GM12878 (cell line): ENCODE data around the gene HTRA3. TPM values are rescaled to one million over a fixed set of nuclear protein-coding genes. Genes with fewer than 3 reads are reported as not detected.

Source experiments
- ATAC-seq: fragments of 200-7000 bp; cut with Tn5 transposase; 3 replicates; pipeline ENCODE4 v1.9.1; 2020; ENCODE audit warnings: mild to moderate bottlenecking, moderate library complexity
- BruUV-seq: library from RNA; stranded (reverse); fragments of 400-500 nt; replicated peaks from 2 replicates; lab custom pipeline; 2021; lab: Mats Ljungman, UMichigan
- CTCF ChIA-PET: fragments of 300-600 bp; sonication (Branson Sonifier 250); formaldehyde crosslinking; extraction: SDS; loops from one replicate; lab custom pipeline; 2021; ENCODE audit warnings: inconsistent platforms; lab: Yijun Ruan, JAX
- POLR2A ChIA-PET: fragments of 350-600 bp; formaldehyde crosslinking; extraction: SDS; loops from one replicate; lab custom pipeline; 2021; ENCODE audit warnings: inconsistent platforms; lab: Charles Lee
- RAD21 ChIA-PET: fragments of 300-600 bp; sonication (Branson Sonifier 250); formaldehyde crosslinking; loops from one replicate; lab custom pipeline; 2023; ENCODE audit warnings: antibody characterized with exemption; ENCODE audit not compliant: unreplicated experiment; lab: Charles Lee
- SMC1A ChIA-PET: fragments of 300-600 bp; sonication (Branson Sonifier 250); formaldehyde crosslinking; loops from one replicate; lab custom pipeline; 2023; ENCODE audit not compliant: unreplicated experiment, uncharacterized antibody; lab: Charles Lee
- DNase-seq: peaks from one replicate; pipeline ENCODE4 v3.0.0-alpha.2; 2011; ENCODE audit warnings: low read depth, low spot score
- FAIRE-seq: peaks from 3 replicates; lab custom pipeline; 2011; peaks lifted over from hg19 to GRCh38; lab: Jason Lieb, UNC
- H2AFZ ChIP-seq: 2 replicates; pipeline ENCODE4 v1.6.0; 2011; ENCODE audit warnings: low read depth, low read length, control low read depth; ENCODE audit not compliant: control insufficient read depth
- H3K27ac ChIP-seq: 2 replicates; pipeline ENCODE4 v1.5.1; 2011; ENCODE audit warnings: control low read depth; ENCODE audit not compliant: control insufficient read depth, insufficient read depth
- H3K27me3 ChIP-seq, 2 experiments: replicated peaks in 1 of 2; 2 replicates each; pipeline versions ENCODE4 v1.6.0 to v1.6.1; 2011; ENCODE audit warnings: low read length in 1 of 2; ENCODE audit not compliant: control insufficient read depth in 2 of 2, insufficient read depth in 2 of 2
- H3K36me3 ChIP-seq, 2 experiments: 2 replicates each; pipeline ENCODE4 v1.5.1; 2011; ENCODE audit warnings: low read length in 1 of 2; ENCODE audit not compliant: control insufficient read depth in 2 of 2, insufficient read depth in 2 of 2
- H3K4me1 ChIP-seq: 2 replicates; pipeline ENCODE4 v1.6.1; 2011; ENCODE audit warnings: mild to moderate bottlenecking, low read length, moderate library complexity, mixed read lengths; ENCODE audit not compliant: control insufficient read depth, insufficient read depth
- H3K4me2 ChIP-seq: 2 replicates; pipeline ENCODE4 v1.6.0; 2011; ENCODE audit warnings: control low read depth; ENCODE audit not compliant: control insufficient read depth, insufficient read depth
- H3K4me3 ChIP-seq: fragments of 200-600 bp; sonication (generic); 2 replicates; pipeline ENCODE4 v1.5.1; 2016
- H3K79me2 ChIP-seq: 2 replicates; pipeline ENCODE4 v1.6.0; 2011; ENCODE audit warnings: low read length; ENCODE audit not compliant: control insufficient read depth, insufficient read depth
- H3K9ac ChIP-seq: 2 replicates; pipeline ENCODE4 v1.8.0; 2011; ENCODE audit warnings: low read length, control low read depth, mixed read lengths; ENCODE audit not compliant: control insufficient read depth, insufficient read depth
- H3K9me3 ChIP-seq: replicated peaks from 3 replicates; pipeline ENCODE4 v1.5.1; 2011; ENCODE audit warnings: mild to moderate bottlenecking, low read length; ENCODE audit not compliant: control insufficient read depth, insufficient read depth
- H4K20me1 ChIP-seq: 2 replicates; pipeline ENCODE4 v1.6.0; 2011; ENCODE audit not compliant: control insufficient read depth, insufficient read depth
- ATF7 ChIP-seq: fragments of 450-650 bp; IDR thresholded peaks from 2 replicates; pipeline ENCODE4 v1.6.1; 2016; ENCODE audit warnings: low read depth, mild to moderate bottlenecking
- BRCA1 ChIP-seq: IDR thresholded peaks from 2 replicates; pipeline ENCODE4 v1.6.1; 2011; ENCODE audit warnings: low read depth, low read length, improper control_type of control experiment
- CEBPB ChIP-seq, 2 experiments: fragments of 150-350 bp in 1 of 2; IDR thresholded peaks; 2 replicates each; pipeline ENCODE4 v1.6.1; 2012 to 2014; ENCODE audit warnings: low read depth in 2 of 2, low read length in 2 of 2, borderline replicate concordance in 1 of 2, inconsistent platforms in 1 of 2
- CREM ChIP-seq: IDR thresholded peaks from 2 replicates; pipeline ENCODE4 v1.6.1; 2014; ENCODE audit warnings: antibody characterized with exemption, low read depth
- ESRRA ChIP-seq: IDR thresholded peaks from 2 replicates; pipeline ENCODE4 v1.6.1; 2012; ENCODE audit warnings: mild to moderate bottlenecking, low read length, improper control_type of control experiment
- GATAD2B ChIP-seq: fragments of 450-650 bp; conservative IDR thresholded peaks from 2 replicates; pipeline ENCODE4 v1.6.1; 2017; ENCODE audit warnings: low read depth, mild to moderate bottlenecking, moderate library complexity
- MYC ChIP-seq: IDR thresholded peaks from 2 replicates; pipeline ENCODE4 v1.6.1; 2011; ENCODE audit warnings: mild to moderate bottlenecking, low read length, moderate library complexity, inconsistent platforms; ENCODE audit not compliant: insufficient read depth, insufficient replicate concordance, insufficient read length, severe bottlenecking
- SREBF1 ChIP-seq: IDR thresholded peaks from 2 replicates; pipeline ENCODE4 v1.6.1; 2012; ENCODE audit warnings: mild to moderate bottlenecking, low read length
- TBL1XR1 ChIP-seq: IDR thresholded peaks from 2 replicates; pipeline ENCODE4 v1.6.1; 2012; ENCODE audit warnings: low read depth, low read length, improper control_type of control experiment
- WGBS: methylation state at CpG from one replicate; pipeline ENCODE4 v1.1.6; 2016; ENCODE audit warnings: low lambda C conversion rate; ENCODE audit not compliant: insufficient replicate concordance, insufficient coverage; ENCODE audit errors: missing lambda C conversion rate; 5-methylcytosine and 5-hydroxymethylcytosine counted together
- in situ Hi-C: fragments of 300-500 bp; cut with MboI; formaldehyde crosslinking; loops from 9 replicates; pipeline ENCODE4 v1.14.3; 2018; ENCODE audit warnings: mixed read lengths
- intact Hi-C: fragments of 100-400 bp; cut with micrococcal nuclease; formaldehyde crosslinking; loops from one replicate; pipeline ENCODE4 v1.14.2; 2022; ENCODE audit not compliant: unreplicated experiment
- polyA plus RNA-seq, 11 experiments: library from polyadenylated mRNA; depleted of rRNA in 4 of 11; unstranded in 6 of 11; stranded (reverse) in 5 of 11; fragments of >200 nt; fragmentation: Nextera tagmentation in 4 of 11; fragmentation: Illumina TruSeq in 1 of 11; extraction: Ambion mirVana in 4 of 11; extraction: Trizol in 1 of 11; gene quantifications; 1 replicate in 1 of 11; 2 replicates in 10 of 11; pipeline versions ENCODE4 v1.2.1 to v1.2.3, GENCODE V29; 2011 to 2016; ENCODE audit warnings: inconsistent platforms in 2 of 11, missing spikeins in 2 of 11, low read depth in 1 of 11
- total RNA-seq, 4 experiments: library from RNA; depleted of rRNA in 3 of 4; stranded (reverse); fragments of >200 nt in 3 of 4; fragmentation: Illumina TruSeq in 1 of 4; extraction: Trizol in 1 of 4; gene quantifications; 2 replicates each; pipeline versions ENCODE4 v1.2.1 to v1.2.3, GENCODE V29; 2013 to 2021
- TF ChIP-seq, protein P1 (sequence below): IDR thresholded peaks from 2 replicates; pipeline ENCODE4 v1.6.1; 2011; ENCODE audit warnings: borderline replicate concordance, low read depth, mild to moderate bottlenecking, moderate library complexity, low read length; ENCODE audit not compliant: insufficient read depth, poor library complexity, severe bottlenecking
- TF ChIP-seq, protein P2 (sequence below): IDR thresholded peaks from 2 replicates; pipeline ENCODE4 v1.6.1; 2012; ENCODE audit warnings: low read depth, low read length, improper control_type of control experiment
- TF ChIP-seq, protein P3 (sequence below): fragments of 150-350 bp; IDR thresholded peaks from 2 replicates; pipeline ENCODE4 v1.6.1; 2014; ENCODE audit warnings: mild to moderate bottlenecking, low read depth, low read length

Gene HTRA3
- total and polyA plus RNA-seq, 10 of the 15 experiments (the other 5 are each of a cell fraction or from before 2014, with no cell fraction given) = 0.04 to 1.2 (median 0.08) TPM; not detected in 7

DNA sequence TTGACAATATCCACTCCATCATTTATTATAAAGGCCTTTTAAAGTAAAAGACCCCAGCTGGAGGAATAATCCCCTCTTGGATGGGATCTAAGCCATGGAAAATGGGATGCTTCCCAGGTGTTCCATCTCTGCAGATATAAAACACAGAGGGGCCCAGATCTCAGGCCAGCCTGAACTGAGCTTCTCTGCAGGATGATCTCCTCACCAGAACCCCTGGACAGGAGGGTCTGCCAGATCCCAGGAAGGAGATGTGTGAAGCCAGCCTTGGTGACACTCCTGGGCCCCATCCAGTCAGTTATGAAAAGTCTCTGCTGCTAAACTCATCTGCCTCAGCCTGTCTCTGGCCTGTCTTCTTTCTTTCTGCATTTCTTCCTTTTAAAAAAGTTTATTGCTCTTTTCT lies 56.7 kb downstream of the HTRA3 start (continued):
- TF ChIP-seq CREM (no peak), MYC (no peak), ATF7 (no peak), GATAD2B (no peak), ESRRA (no peak)
- TF ChIP-seq, protein P1, sequence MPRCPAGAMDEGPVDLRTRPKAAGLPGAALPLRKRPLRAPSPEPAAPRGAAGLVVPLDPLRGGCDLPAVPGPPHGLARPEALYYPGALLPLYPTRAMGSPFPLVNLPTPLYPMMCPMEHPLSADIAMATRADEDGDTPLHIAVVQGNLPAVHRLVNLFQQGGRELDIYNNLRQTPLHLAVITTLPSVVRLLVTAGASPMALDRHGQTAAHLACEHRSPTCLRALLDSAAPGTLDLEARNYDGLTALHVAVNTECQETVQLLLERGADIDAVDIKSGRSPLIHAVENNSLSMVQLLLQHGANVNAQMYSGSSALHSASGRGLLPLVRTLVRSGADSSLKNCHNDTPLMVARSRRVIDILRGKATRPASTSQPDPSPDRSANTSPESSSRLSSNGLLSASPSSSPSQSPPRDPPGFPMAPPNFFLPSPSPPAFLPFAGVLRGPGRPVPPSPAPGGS = no peak
- TF ChIP-seq, protein P2, sequence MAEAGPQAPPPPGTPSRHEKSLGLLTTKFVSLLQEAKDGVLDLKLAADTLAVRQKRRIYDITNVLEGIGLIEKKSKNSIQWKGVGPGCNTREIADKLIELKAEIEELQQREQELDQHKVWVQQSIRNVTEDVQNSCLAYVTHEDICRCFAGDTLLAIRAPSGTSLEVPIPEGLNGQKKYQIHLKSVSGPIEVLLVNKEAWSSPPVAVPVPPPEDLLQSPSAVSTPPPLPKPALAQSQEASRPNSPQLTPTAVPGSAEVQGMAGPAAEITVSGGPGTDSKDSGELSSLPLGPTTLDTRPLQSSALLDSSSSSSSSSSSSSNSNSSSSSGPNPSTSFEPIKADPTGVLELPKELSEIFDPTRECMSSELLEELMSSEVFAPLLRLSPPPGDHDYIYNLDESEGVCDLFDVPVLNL = no peak

DNA sequence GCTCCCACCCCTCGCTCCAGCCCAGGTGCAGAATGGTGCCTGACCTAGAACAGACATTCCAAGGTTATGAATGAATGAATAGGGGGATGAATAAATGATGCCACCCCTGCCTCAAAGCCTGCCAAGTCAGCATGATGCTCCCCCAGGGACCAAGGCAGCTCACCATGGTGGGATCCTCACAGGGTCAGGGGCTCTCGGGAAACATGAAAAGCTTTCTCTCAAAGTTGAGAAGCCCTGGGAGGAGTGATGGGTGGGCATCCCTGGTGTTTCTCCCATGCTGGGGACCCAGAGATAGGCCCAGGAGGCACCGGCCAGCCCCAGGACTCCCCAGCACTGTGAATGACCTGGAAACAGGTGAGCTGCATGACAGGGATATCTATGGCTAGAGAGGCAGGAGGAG lies 58.9 kb downstream of the HTRA3 start:
- no peaks in the 10 kb centered on the region for H3K36me3 ChIP-seq
- H3K9me3 ChIP-seq = no peaks in the 10 kb centered on the region
- no peak for TF ChIP-seq CEBPB (IDR thresholded peaks at IDR 0.05; ENCODE audit: borderline replicate concordance in 1 of 2, low read depth in 2 of 2, low read length in 2 of 2)
- TF ChIP-seq, protein P3, sequence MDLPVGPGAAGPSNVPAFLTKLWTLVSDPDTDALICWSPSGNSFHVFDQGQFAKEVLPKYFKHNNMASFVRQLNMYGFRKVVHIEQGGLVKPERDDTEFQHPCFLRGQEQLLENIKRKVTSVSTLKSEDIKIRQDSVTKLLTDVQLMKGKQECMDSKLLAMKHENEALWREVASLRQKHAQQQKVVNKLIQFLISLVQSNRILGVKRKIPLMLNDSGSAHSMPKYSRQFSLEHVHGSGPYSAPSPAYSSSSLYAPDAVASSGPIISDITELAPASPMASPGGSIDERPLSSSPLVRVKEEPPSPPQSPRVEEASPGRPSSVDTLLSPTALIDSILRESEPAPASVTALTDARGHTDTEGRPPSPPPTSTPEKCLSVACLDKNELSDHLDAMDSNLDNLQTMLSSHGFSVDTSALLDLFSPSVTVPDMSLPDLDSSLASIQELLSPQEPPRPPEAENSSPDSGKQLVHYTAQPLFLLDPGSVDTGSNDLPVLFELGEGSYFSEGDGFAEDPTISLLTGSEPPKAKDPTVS = no peak
- no peak for TF ChIP-seq BRCA1
- no peak for TF ChIP-seq TBL1XR1
- no peak for TF ChIP-seq SREBF1
- TF ChIP-seq, all 136 proteins: peak for 0
- BruUV-seq = no TSS peak
- no peak overlapping the region for H3K4me2 ChIP-seq
- H3K27ac ChIP-seq = no peak overlapping the region
- RAD21 ChIA-PET = no interaction called here
- no peaks in the 10 kb centered on the region for H3K4me1 ChIP-seq
- no peak overlapping the region for H3K4me3 ChIP-seq
- DNase-seq (no peak), ATAC-seq (no peak), FAIRE-seq (no peak)
- no peak overlapping the region for H2AFZ ChIP-seq
- SMC1A ChIA-PET = no interaction called here
- CTCF ChIA-PET = no interaction called here
- intact Hi-C loops (loop anchor here (10.0 kb wide), 1 partner anchor 76 kb away; no protein-coding TSS in a partner anchor), in situ Hi-C loops (no loop called here)
- H3K79me2 ChIP-seq = no peaks in the 10 kb centered on the region
- WGBS = 16% methylated on average over 3 of the region's 3 CpGs
- no peaks in the 10 kb centered on the region for H4K20me1 ChIP-seq
- peaks cover 0 to 6% of the 10 kb centered on the region in 2 experiments; a peak in 2 of 4 replicates for H3K27me3 ChIP-seq
- no peak overlapping the region for H3K9ac ChIP-seq
- POLR2A ChIA-PET = no interaction called here
